K562 (cell line): ENCODE measurements around the gene SLC7A11. TPM values are rescaled to one million over a fixed set of nuclear protein-coding genes. Genes with fewer than 3 reads are reported as not detected.

Experiments
- ATAC-seq: fragments of 200-7000 bp; cut with Tn5 transposase; 3 replicates; pipeline ENCODE4 v1.9.1; 2020; ENCODE audit warnings: moderate library complexity
- BruUV-seq: library from RNA; stranded (reverse); fragments of 400-500 nt; replicated peaks from 2 replicates; lab custom pipeline; 2021; lab: Mats Ljungman, UMichigan
- CTCF ChIA-PET: fragments of 300-600 bp; formaldehyde crosslinking; extraction: SDS; loops from one replicate; lab custom pipeline; 2021; ENCODE audit warnings: low intra/inter-chr PET ratio; lab: Yijun Ruan, JAX
- POLR2A ChIA-PET: fragments of 300-600, 350-650 bp; sonication (Branson Sonifier 250); formaldehyde crosslinking; extraction: SDS; loops from one replicate; lab custom pipeline; 2021; ENCODE audit warnings: antibody characterized with exemption, inconsistent platforms; lab: Yijun Ruan, JAX
- DNase-seq, 4 experiments: peaks; one replicate each; pipeline versions ENCODE4 v3.0.0 to v3.0.0-alpha.2; 2011 to 2018; ENCODE audit warnings: low spot score in 3 of 4, mixed read lengths in 3 of 4; ENCODE audit errors: extremely low read depth in 1 of 4
- FAIRE-seq: peaks from 2 replicates; lab custom pipeline; 2011; peaks lifted over from hg19 to GRCh38; lab: Jason Lieb, UNC
- H2AFZ ChIP-seq: 2 replicates; pipeline ENCODE4 v1.6.0; 2011; ENCODE audit warnings: low read depth, low read length, control low read depth, inconsistent platforms
- H3K27ac ChIP-seq: fragments of 200-600 bp; 3 replicates; pipeline ENCODE4 v1.8.0; 2011; ENCODE audit warnings: low read depth, mild to moderate bottlenecking, control low read depth, inconsistent platforms, low read length, moderate library complexity, mixed read lengths; ENCODE audit errors: extremely low read depth
- H3K27me3 ChIP-seq, 2 experiments: fragments of 300-600 bp in 1 of 2; 2 replicates in 1 of 2; 3 replicates in 1 of 2; pipeline versions ENCODE4 v1.6.0 to v1.8.0; 2011; ENCODE audit warnings: inconsistent platforms in 2 of 2, low read length in 2 of 2, mild to moderate bottlenecking in 1 of 2, mixed read lengths in 1 of 2, moderate library complexity in 1 of 2; ENCODE audit not compliant: control insufficient read depth in 2 of 2, insufficient read depth in 2 of 2
- H3K36me3 ChIP-seq: fragments of 300-600 bp; 3 replicates; pipeline ENCODE4 v1.8.0; 2011; ENCODE audit warnings: mild to moderate bottlenecking, low read length, inconsistent platforms; ENCODE audit not compliant: control insufficient read depth, insufficient read depth
- H3K4me1 ChIP-seq, 2 experiments: fragments of 200-600 bp in 1 of 2; replicated peaks in 1 of 2; 2 replicates in 1 of 2; 3 replicates in 1 of 2; pipeline versions ENCODE4 v1.5.1 to v1.8.0; 2011; ENCODE audit warnings: inconsistent platforms in 2 of 2, low read length in 2 of 2, mild to moderate bottlenecking in 1 of 2, mixed read lengths in 1 of 2, moderate library complexity in 1 of 2; ENCODE audit not compliant: control insufficient read depth in 2 of 2, insufficient read depth in 2 of 2
- H3K4me2 ChIP-seq: 2 replicates; pipeline ENCODE4 v1.6.1; 2011; ENCODE audit warnings: low read length, control low read depth, inconsistent platforms, mixed read lengths; ENCODE audit not compliant: insufficient read depth
- H3K4me3 ChIP-seq: fragments of 200-600 bp; sonication (generic), shearing (Covaris generic); 2 replicates; pipeline ENCODE4 v1.5.1; 2016; ENCODE audit warnings: control low read depth, inconsistent platforms
- H3K79me2 ChIP-seq: fragments of 200-600 bp; 3 replicates; pipeline ENCODE4 v1.8.0; 2011; ENCODE audit warnings: low read length, inconsistent platforms; ENCODE audit not compliant: control insufficient read depth, insufficient read depth
- H3K9ac ChIP-seq, 2 experiments: 2 replicates each; pipeline versions ENCODE4 v1.6.0 to v1.6.1; 2011; ENCODE audit warnings: low read depth in 2 of 2, low read length in 2 of 2, control low read depth in 1 of 2, inconsistent platforms in 1 of 2, mild to moderate bottlenecking in 1 of 2, mixed read lengths in 1 of 2; ENCODE audit not compliant: insufficient read depth in 1 of 2
- H3K9me1 ChIP-seq: one replicate; pipeline ENCODE4 v1.6.0; 2011; ENCODE audit warnings: inconsistent platforms, mild to moderate bottlenecking, low read length, moderate library complexity; ENCODE audit not compliant: control insufficient read depth, insufficient read depth
- H3K9me3 ChIP-seq: replicated peaks from 2 replicates; pipeline ENCODE4 v1.5.1; 2011; ENCODE audit warnings: low read depth, low read length, inconsistent platforms; ENCODE audit not compliant: control insufficient read depth, insufficient read depth
- H4K20me1 ChIP-seq: replicated peaks from 2 replicates; pipeline ENCODE4 v1.6.1; 2011; ENCODE audit warnings: low read length, inconsistent platforms, mixed read lengths; ENCODE audit not compliant: control insufficient read depth, insufficient read depth
- ELF1 ChIP-seq: fragments of 200-800 bp; sonication (Bioruptor generic); IDR thresholded peaks from 2 replicates; pipeline ENCODE4 v1.6.1; 2016; ENCODE audit warnings: missing genetic modification characterization, missing compliant biosample characterization
- ERF ChIP-seq: fragments of 450-650 bp; formaldehyde crosslinking; IDR thresholded peaks from 2 replicates; pipeline ENCODE4 v1.4.0; 2020; ENCODE audit warnings: mild to moderate bottlenecking, mixed read lengths
- GABPA ChIP-seq: fragments of 200-800 bp; sonication (Bioruptor generic); conservative IDR thresholded peaks from 2 replicates; pipeline ENCODE4 v1.6.1; 2016; ENCODE audit warnings: low read depth, missing genetic modification characterization, missing compliant biosample characterization
- MTA1 ChIP-seq: fragments of 450-650 bp; IDR thresholded peaks from 2 replicates; pipeline ENCODE4 v1.6.1; 2017; ENCODE audit warnings: borderline replicate concordance
- WGBS: fragments of 100-300 bp; shearing (Covaris generic); methylation state at CpG from one replicate; pipeline ENCODE4 v1.1.6; 2016; ENCODE audit warnings: low coverage, mixed read lengths; ENCODE audit not compliant: insufficient coverage; ENCODE audit errors: missing lambda C conversion rate; 5-methylcytosine and 5-hydroxymethylcytosine counted together
- in situ Hi-C: fragments of 300-500 bp; cut with MboI; formaldehyde crosslinking; loops from 4 replicates; pipeline ENCODE4 v1.15.0; 2018; ENCODE audit warnings: inconsistent platforms, mixed read lengths
- intact Hi-C: fragments of 100-400 bp; cut with micrococcal nuclease; formaldehyde crosslinking; loops from 2 replicates; pipeline ENCODE4 v1.14.2; 2022
- polyA plus RNA-seq, 8 experiments: library from polyadenylated mRNA; depleted of rRNA in 4 of 8; stranded (reverse) in 5 of 8; unstranded in 3 of 8; fragments of >200 nt; fragmentation: Nextera tagmentation in 2 of 8; fragmentation: Illumina TruSeq in 1 of 8; extraction: Ambion mirVana in 2 of 8; extraction: Trizol in 1 of 8; gene quantifications; 2 replicates each; pipeline versions ENCODE4 v1.2.1 to v1.2.3, GENCODE V29; 2011 to 2014; ENCODE audit warnings: inconsistent platforms in 1 of 8, missing spikeins in 1 of 8
- total RNA-seq, 7 experiments: library from RNA; depleted of rRNA in 6 of 7; stranded (reverse); fragments of >200 nt in 6 of 7; fragmentation: Illumina TruSeq in 2 of 7; extraction: Trizol in 2 of 7; gene quantifications; 2 replicates each; pipeline versions ENCODE4 v1.2.1 to v1.2.3, GENCODE V29; 2011 to 2021; ENCODE audit warnings: low replicate concordance in 1 of 7
- TF ChIP-seq, protein P1 (sequence below): fragments of 150-350 bp; IDR thresholded peaks from 2 replicates; pipeline ENCODE4 v1.6.1; 2014; ENCODE audit warnings: low read depth, mild to moderate bottlenecking, low read length, borderline replicate concordance

Gene SLC7A11
- total and polyA plus RNA-seq, 9 of the 15 experiments (the other 6 are each of a cell fraction or from before 2014, with no cell fraction given): 4.5 to 26.1 (median 13.5) TPM

DNA sequence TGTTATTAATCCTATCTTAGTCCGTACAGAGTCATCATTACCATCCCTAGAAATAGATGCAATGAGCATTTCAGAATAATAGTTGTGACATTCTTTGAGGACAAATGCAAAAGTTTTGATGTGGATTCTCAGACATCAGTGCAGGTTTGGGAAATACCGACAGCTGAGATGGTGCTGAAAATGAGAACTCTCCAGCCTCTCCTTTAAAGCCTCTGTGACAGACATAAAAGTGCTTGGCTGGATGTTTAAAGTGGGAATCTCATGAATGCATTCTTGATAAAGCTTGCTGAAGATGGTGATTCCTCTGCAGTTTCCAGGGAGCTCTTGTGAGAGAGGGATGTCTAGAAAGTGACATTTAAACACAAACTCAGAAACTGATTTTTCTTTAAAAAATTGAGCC, 35.0 kb upstream of the SLC7A11 start:
- DNase-seq (no peak), ATAC-seq (no peak), FAIRE-seq (no peak)
- Histone ChIP-seq H3K9ac (no peak overlapping the region), H3K4me2 (no peak overlapping the region), H3K9me1 (no peaks in the 10 kb centered on the region), H3K27me3 (no peaks in the 10 kb centered on the region), H3K36me3 (no peaks in the 10 kb centered on the region), H2AFZ (no peak overlapping the region), H4K20me1 (no peaks in the 10 kb centered on the region), H3K27ac (no peak overlapping the region), H3K9me3 (no peaks in the 10 kb centered on the region), H3K4me3 (no peak overlapping the region), H3K79me2 (no peaks in the 10 kb centered on the region), H3K4me1 (no peaks in the 10 kb centered on the region)
- intact Hi-C loops: no loop called here
- TF ChIP-seq GABPA (tag) (no peak), ERF (CRISPR knock-in tag) (no peak), ELF1 (tag) (no peak), MTA1 (no peak)
- TF ChIP-seq, protein P1, sequence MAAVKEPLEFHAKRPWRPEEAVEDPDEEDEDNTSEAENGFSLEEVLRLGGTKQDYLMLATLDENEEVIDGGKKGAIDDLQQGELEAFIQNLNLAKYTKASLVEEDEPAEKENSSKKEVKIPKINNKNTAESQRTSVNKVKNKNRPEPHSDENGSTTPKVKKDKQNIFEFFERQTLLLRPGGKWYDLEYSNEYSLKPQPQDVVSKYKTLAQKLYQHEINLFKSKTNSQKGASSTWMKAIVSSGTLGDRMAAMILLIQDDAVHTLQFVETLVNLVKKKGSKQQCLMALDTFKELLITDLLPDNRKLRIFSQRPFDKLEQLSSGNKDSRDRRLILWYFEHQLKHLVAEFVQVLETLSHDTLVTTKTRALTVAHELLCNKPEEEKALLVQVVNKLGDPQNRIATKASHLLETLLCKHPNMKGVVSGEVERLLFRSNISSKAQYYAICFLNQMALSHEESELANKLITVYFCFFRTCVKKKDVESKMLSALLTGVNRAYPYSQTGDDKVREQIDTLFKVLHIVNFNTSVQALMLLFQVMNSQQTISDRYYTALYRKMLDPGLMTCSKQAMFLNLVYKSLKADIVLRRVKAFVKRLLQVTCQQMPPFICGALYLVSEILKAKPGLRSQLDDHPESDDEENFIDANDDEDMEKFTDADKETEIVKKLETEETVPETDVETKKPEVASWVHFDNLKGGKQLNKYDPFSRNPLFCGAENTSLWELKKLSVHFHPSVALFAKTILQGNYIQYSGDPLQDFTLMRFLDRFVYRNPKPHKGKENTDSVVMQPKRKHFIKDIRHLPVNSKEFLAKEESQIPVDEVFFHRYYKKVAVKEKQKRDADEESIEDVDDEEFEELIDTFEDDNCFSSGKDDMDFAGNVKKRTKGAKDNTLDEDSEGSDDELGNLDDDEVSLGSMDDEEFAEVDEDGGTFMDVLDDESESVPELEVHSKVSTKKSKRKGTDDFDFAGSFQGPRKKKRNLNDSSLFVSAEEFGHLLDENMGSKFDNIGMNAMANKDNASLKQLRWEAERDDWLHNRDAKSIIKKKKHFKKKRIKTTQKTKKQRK: no peak
- in situ Hi-C loops: no loop called here
- ChIA-PET POLR2A (no interaction called here), CTCF (no interaction called here)
- WGBS: 40% methylated on average over 2 of the region's 2 CpGs
- no TSS peak for BruUV-seq
